ENCODE results near the gene RAP2C. TPM values are rescaled to one million over a fixed set of nuclear protein-coding genes. Genes with fewer than 3 reads are reported as not detected.
A peak's percentile ranks its signal among the peaks of the same experiment; 100 is the strongest.

RAP2C gene
- total RNA-seq, 2 experiments from 2014 or later, result 51.9 to 52.0 TPM

- no peak overlapping the region for H3K27ac ChIP-seq (ENCODE audit: low read depth in 1 of 2, low read length in 2 of 2)
- TF ChIP-seq, protein P1, sequence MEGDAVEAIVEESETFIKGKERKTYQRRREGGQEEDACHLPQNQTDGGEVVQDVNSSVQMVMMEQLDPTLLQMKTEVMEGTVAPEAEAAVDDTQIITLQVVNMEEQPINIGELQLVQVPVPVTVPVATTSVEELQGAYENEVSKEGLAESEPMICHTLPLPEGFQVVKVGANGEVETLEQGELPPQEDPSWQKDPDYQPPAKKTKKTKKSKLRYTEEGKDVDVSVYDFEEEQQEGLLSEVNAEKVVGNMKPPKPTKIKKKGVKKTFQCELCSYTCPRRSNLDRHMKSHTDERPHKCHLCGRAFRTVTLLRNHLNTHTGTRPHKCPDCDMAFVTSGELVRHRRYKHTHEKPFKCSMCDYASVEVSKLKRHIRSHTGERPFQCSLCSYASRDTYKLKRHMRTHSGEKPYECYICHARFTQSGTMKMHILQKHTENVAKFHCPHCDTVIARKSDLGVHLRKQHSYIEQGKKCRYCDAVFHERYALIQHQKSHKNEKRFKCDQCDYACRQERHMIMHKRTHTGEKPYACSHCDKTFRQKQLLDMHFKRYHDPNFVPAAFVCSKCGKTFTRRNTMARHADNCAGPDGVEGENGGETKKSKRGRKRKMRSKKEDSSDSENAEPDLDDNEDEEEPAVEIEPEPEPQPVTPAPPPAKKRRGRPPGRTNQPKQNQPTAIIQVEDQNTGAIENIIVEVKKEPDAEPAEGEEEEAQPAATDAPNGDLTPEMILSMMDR (IDR thresholded peaks at IDR 0.05), result no peak
- H3K4me1 Mint-ChIP-seq (ENCODE audit: low read depth), result peaks cover 6% of the 10 kb centered on the region
- ChIA-PET POLR2A (no interaction called here), CTCF (no interaction called here)
- H3K27ac Mint-ChIP-seq, result no peak overlapping the region
- no peaks in the 10 kb centered on the region for H3K4me1 ChIP-seq (ENCODE audit: insufficient read depth, low read length)
- no peaks in the 10 kb centered on the region for H3K36me3 Mint-ChIP-seq (ENCODE audit: low read depth)
- no peak overlapping the region for H3K4me3 Mint-ChIP-seq
- no peaks in the 10 kb centered on the region for H3K9me3 Mint-ChIP-seq
- H3K27me3 Mint-ChIP-seq, result no peaks in the 10 kb centered on the region
- H3K4me3 ChIP-seq (ENCODE audit: low read length), result no peak overlapping the region
- ATAC-seq (ENCODE audit: poor library complexity), result no peak
- H3K9me3 ChIP-seq (ENCODE audit: control insufficient read depth in 1 of 2, insufficient read depth in 1 of 2, low read length in 2 of 2), result no peaks in the 10 kb centered on the region
- intact Hi-C loops (cut with DNase I, micrococcal nuclease), result no loop called here
- no peaks in the 10 kb centered on the region for H3K36me3 ChIP-seq (ENCODE audit: insufficient read depth, low read length)
- H3K27me3 ChIP-seq (ENCODE audit: control insufficient read depth in 1 of 2, insufficient read depth in 2 of 2, low read length in 2 of 2), result no peaks in the 10 kb centered on the region
- no peak for DNase-seq
Observed at GRCh38 chrX:132236121-132236520, 16.9 kb upstream of the RAP2C start.

DNA sequence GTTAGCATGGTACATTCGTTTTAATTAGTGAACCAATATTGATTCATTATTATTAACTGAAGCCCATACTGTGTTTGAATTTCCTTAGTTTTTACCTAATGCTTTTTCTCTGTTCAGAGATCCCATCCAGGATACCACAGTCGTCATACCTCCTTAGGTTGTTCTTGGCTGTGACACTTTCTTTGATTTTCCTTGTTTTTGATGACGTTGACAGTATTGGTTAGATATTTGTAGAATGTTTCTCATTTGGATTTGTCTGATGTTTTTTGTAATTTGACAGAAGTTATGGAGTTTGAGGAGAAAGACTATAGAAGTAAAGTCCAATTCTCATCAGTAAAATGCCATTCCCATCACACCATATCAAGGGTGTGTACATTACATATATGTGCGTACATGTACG lies 16.2 kb upstream of the RAP2C start:
- Histone ChIP-seq H3K9me3 (ENCODE audit: control insufficient read depth in 1 of 2, insufficient read depth in 1 of 2, low read length in 2 of 2) (no peaks in the 10 kb centered on the region), H3K27ac (ENCODE audit: low read depth in 1 of 2, low read length in 2 of 2) (no peak overlapping the region), H3K27me3 (ENCODE audit: control insufficient read depth in 1 of 2, insufficient read depth in 2 of 2, low read length in 2 of 2) (no peaks in the 10 kb centered on the region), H3K4me1 (ENCODE audit: insufficient read depth, low read length) (no peaks in the 10 kb centered on the region), H3K4me3 (ENCODE audit: low read length) (no peak overlapping the region), H3K36me3 (ENCODE audit: insufficient read depth, low read length) (no peaks in the 10 kb centered on the region)
- TF ChIP-seq, protein P1 (IDR thresholded peaks at IDR 0.05), result no peak
- Mint-ChIP-seq H3K4me3 (no peak overlapping the region), H3K9me3 (no peaks in the 10 kb centered on the region), H3K36me3 (ENCODE audit: low read depth) (no peaks in the 10 kb centered on the region), H3K27ac (no peak overlapping the region), H3K4me1 (ENCODE audit: low read depth) (peaks cover 6% of the 10 kb centered on the region), H3K27me3 (no peaks in the 10 kb centered on the region)
- DNase-seq (no peak), ATAC-seq (ENCODE audit: poor library complexity) (no peak)
- ChIA-PET CTCF (no interaction called here), POLR2A (no interaction called here)
- intact Hi-C loops (cut with DNase I, micrococcal nuclease), result no loop called here

GRCh38 chrX:132231587-132231986 lies 12.3 kb upstream of the RAP2C start:
- CTCF ChIA-PET, result no interaction called here
- Histone ChIP-seq H3K4me3 (ENCODE audit: low read length) (no peak overlapping the region), H3K9me3 (ENCODE audit: control insufficient read depth in 1 of 2, insufficient read depth in 1 of 2, low read length in 2 of 2) (no peaks in the 10 kb centered on the region), H3K27me3 (ENCODE audit: control insufficient read depth in 1 of 2, insufficient read depth in 2 of 2, low read length in 2 of 2) (no peaks in the 10 kb centered on the region), H3K27ac (ENCODE audit: low read depth in 1 of 2, low read length in 2 of 2) (no peak overlapping the region), H3K4me1 (ENCODE audit: insufficient read depth, low read length) (no peaks in the 10 kb centered on the region), H3K36me3 (ENCODE audit: insufficient read depth, low read length) (no peaks in the 10 kb centered on the region)
- intact Hi-C loops (cut with DNase I, micrococcal nuclease), result no loop called here
- Mint-ChIP-seq H3K27me3 (no peaks in the 10 kb centered on the region), H3K4me3 (no peak overlapping the region), H3K27ac (no peak overlapping the region), H3K36me3 (ENCODE audit: low read depth) (no peaks in the 10 kb centered on the region), H3K9me3 (no peaks in the 10 kb centered on the region), H3K4me1 (ENCODE audit: low read depth) (peaks cover 13% of the 10 kb centered on the region)
- POLR2A ChIA-PET, result no interaction called here
- TF ChIP-seq, protein P1 (IDR thresholded peaks at IDR 0.05), result no peak
- ATAC-seq (ENCODE audit: poor library complexity) (no peak), DNase-seq (peak in 1 of 14 experiments; percentile 6)

Data from CD4-positive, alpha-beta T cell (primary cell).